GM18858 (cell line): ENCODE data around the gene NOX5.

Source experiments
- ATAC-seq: cut with Tn5 transposase; IDR thresholded peaks from one replicate; pipeline ENCODE4 v1.9.1; 2021; ENCODE audit not compliant: unreplicated experiment

NOX5 gene

GRCh38 chr15:69016021-69016595 is 1.6 kb downstream of the NOX5 start:
- no peak for ATAC-seq

GRCh38 chr15:69017978-69018377 is 3.5 kb downstream of the NOX5 start:
- ATAC-seq: no peak

DNA sequence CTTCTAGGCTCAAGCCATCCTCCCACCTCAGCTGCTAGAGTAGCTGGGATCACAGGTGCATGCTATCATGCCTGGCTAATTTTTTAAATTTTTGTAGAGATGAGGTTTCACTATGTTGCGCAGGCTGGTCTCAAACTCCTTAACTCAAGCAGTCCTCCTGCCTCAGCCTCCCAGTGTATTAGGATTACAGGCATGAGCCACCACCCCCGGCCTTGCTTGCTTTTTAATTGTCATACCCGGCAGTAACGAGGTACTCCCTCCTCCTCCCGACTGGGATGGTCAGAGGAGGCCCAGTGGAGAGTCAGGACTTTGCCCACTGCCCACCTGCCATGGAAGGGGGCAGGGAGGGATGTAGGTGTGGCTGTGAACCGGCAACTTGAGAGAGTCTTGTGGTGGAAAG is 4.5 kb downstream of the NOX5 start:
- no peak for ATAC-seq

- no peak for ATAC-seq
These were observed 7.4 kb downstream of the NOX5 start for GRCh38 chr15:69021895-69022294.

DNA sequence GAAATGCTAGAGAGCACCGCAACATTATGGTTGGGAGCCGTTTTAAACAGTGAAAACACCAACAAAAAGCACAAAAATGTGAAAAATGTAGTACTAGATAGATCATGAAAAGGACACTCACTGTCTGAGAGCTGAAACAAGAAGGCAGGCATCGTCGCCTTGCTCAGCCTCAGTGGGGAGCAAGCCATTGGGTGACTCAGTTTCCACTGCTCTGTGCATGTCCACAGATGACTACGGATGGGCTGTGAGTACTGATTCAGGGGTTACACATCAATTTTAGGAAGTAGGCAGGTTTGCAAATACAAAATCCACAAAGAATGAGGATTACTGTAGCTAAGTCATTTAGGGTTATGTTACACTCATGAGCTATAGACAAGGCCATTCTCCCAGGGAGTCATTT is 10.8 kb downstream of the NOX5 start:
- ATAC-seq: no peak

GRCh38 chr15:69026355-69026754 is 11.9 kb downstream of the NOX5 start:
- ATAC-seq: no peak

DNA sequence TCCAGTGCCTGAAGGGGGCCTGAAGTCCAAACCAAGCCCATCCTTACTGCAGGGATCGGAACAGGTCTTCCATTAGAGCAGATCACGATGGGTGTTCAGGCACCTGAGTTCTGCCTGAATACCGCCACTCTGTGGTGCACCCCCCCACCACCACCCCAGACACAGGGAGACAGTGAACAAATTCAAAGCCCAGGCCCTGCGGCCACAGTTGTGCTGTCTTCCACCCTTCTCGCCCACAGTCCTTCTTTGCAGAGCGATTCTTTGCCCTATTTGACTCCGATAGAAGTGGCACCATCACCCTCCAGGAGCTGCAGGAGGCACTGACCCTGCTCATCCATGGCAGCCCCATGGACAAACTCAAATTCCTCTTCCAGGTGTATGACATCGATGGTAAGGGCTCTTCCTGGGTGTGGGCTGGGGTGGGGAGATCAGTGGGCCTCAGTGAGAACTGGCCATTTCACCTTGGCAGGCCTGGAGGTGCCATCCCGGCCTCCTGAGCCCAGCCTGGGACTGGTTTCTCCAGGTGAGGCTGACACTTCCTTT is 13.6 kb downstream of the NOX5 start:
- no peak for ATAC-seq

GRCh38 chr15:69031013-69032001 is 16.8 kb downstream of the NOX5 start:
- no peak for ATAC-seq

GRCh38 chr15:69032031-69032430 is 17.5 kb downstream of the NOX5 start:
- no peak for ATAC-seq

- no peak for ATAC-seq
These were observed 18.3 kb downstream of the NOX5 start for GRCh38 chr15:69032703-69033373.

- ATAC-seq: no peak
These were observed 19.9 kb downstream of the NOX5 start for GRCh38 chr15:69034352-69034751.

- ATAC-seq: no peak
These were observed 20.9 kb downstream of the NOX5 start for GRCh38 chr15:69035205-69035917.

DNA sequence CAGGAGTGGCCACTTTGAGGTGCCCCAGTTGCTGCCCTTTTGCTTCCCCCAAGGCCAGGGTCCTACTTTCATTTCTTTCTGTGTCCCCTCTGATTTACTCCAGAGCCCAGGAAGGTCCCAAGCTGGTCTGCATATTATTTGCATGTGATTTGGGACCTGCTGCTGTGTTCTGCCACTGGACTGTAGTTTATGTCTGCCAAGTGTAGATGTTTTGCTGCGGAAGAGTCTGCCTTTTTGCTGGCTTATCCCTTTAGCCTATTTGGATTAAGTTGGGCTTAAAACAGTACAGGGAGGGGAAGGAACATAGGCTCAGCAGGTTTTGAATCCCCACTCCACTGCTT is 21.4 kb downstream of the NOX5 start:
- no peak for ATAC-seq

GRCh38 chr15:69036826-69037225 is 22.3 kb downstream of the NOX5 start:
- no peak for ATAC-seq

DNA sequence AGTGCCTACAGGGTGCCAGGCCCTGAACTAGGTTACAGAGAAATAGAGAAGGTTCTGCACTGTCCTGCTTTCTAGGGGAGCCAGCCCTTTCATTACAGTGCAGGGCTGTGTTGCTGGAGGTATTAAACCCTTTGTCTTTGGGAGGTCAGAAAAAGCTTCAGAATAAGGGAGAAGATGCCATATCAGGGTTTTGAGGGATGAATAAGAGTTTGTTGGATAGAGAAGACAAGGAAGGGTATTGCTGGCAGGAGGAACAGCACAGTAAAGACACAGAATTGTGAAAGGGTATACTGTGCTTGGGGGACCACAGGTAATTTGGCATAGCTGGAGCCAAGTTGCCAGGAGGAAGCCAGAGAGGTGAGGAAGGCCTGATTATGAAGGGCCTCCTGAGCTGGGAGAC is 23.0 kb downstream of the NOX5 start:
- no peak for ATAC-seq

DNA sequence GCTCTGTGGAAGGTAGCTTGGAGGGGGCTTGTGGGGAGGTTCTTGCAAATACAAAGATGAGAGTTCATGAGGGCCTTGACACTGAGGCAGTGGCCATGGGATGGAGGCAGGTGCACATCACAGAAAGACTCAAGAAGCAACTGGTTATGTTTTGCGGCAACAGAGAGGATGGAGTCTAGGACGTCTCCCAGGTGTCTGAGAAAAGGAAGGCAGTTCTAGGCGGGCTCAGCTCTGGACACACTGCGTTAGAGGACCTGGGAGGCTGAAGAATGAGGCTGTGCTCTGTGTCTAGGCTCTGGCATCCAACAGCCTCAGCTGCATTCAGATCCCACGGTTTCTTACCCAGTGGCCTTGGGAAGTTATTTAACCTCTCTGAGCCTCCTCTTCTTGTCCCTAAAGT is 23.5 kb downstream of the NOX5 start:
- no peak for ATAC-seq

GRCh38 chr15:69038508-69038907 is 24.0 kb downstream of the NOX5 start:
- ATAC-seq: no peak

DNA sequence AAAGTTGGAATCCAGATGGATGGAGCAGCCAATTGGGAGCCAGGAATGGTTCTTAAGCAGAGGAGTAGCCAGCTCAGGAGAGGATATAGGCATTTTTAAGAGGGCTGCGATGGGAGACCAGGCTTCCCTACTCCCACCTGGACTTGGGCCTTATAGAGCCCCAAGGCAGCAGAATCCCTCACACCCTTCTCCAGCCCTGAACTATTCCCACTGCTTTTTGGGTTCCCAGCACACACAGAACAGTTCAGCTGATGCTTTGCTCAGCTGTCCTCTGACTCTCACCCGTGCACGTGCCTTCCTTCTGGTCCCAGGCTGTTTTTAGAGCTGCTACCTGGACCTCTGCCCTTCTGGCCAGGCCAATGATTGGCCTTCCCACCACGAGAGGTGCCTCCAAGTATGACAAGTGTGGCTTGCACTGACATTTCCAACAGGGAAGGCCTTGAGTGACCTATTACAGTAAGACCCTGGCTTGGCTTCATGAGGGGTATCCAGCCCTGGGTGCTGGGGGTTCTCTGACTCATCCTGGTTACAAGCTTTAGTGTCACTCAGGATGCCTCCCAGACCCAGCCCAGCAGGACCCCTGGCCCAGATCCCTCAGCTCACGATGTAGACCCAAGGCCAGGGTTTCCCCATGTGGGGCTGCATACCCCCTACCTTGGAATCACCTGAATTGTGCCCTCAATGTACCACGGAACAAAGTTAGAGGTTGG is 25.2 kb downstream of the NOX5 start:
- ATAC-seq: no peak

DNA sequence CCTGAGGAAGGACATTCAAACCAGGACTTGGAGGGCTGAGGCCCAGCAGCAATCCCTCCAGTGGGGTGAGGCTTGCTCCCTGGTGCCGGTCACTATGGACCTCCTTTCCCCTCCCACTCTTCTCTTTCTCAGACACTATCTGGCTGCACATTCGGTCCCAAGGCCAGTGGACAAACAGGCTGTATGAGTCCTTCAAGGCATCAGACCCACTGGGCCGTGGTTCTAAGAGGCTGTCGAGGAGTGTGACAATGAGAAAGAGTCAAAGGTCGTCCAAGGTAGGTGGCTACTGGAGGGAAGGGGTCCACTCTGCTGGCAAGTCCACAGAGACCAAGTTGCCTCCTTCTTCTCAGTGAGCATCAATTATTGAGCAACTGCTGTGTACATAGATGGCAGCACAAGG is 28.0 kb downstream of the NOX5 start:
- no peak for ATAC-seq

DNA sequence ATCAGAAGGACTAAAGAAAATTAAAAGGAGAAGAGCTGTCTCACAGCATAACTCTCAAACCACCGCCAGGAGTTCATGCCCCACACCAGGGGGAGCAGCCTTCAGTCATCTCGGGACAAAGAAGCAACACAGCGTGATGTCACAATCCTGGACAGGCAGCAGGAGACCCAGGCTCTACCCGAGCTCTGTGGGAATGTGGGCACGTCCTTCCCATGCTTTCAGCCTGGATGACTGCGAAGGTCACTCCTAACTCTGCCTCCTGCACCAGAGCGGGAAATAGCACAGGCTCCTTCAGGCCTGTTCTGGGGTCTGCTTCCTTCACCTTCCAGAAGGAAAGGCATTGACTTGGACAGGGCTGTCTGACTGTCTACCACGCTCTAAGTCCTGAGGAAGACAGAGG is 31.3 kb downstream of the NOX5 start:
- no peak for ATAC-seq

- no peak for ATAC-seq
These were observed 32.3 kb downstream of the NOX5 start for GRCh38 chr15:69046781-69047180.
